NT2/D1 (cell line): ENCODE results near the gene GPR108.
"Not testable (repeated sequence)": the region's sequence is repeated elsewhere in the genome, so short reads cannot be mapped to it uniquely, and the experiment has no call there.

Experiments used
- SUZ12 ChIP-seq: IDR thresholded peaks from 2 replicates; pipeline ENCODE4 v1.6.1; 2011; ENCODE audit not compliant: insufficient read length, insufficient read depth; ENCODE audit errors: extremely low read depth
- ZNF274 ChIP-seq: IDR thresholded peaks from 2 replicates; pipeline ENCODE4 v1.6.1; 2011; ENCODE audit warnings: mild to moderate bottlenecking, low read depth, low read length

DNA sequence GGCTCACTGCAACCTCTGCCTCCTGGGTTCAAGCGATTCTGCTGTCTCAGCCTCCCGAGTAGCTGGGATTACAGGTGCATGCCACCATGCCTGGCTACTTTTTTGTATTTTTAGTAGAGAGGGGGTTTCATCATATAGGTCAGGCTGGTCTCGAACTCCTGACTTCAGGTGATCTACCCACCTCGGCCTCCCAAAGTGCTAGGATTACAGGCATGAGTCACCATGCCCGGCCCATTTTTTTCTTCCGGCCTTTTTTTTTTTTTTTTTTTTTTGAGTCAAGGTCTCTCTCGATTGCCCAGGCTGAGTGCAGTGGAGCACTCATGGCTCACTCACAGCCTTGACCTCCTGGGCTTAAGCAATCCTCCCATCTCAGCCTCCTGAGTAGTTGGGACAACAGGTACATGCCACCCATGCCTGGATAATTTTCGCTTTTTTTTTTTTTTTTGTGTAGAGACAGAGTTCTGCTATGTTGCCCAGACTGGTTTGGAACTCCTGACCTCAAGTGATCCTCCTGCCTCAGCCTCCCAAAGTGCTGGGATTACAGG is 24.9 kb upstream of the GPR108 start:
- not testable (repeated sequence) for TF ChIP-seq ZNF274, SUZ12
